PFSK-1 (cell line): ENCODE data around the gene SUN2.

ENCODE experiments used
- FOXP2 ChIP-seq: optimal IDR thresholded peaks from 2 replicates; pipeline ENCODE3; 2011; ENCODE audit warnings: borderline replicate concordance, control low read depth, inconsistent platforms; ENCODE audit not compliant: insufficient read depth; ENCODE audit errors: extremely low read length, extremely low read depth
- POLR2AphosphoS5 ChIP-seq: IDR thresholded peaks from 2 replicates; pipeline ENCODE4 v1.6.1; 2012; ENCODE audit warnings: low read depth, mild to moderate bottlenecking, control low read depth, low read length, moderate library complexity
- REST ChIP-seq, 2 experiments: IDR thresholded peaks; 2 replicates each; pipeline versions ENCODE4 v1.6.1 to v1.8.0; 2011 to 2012; ENCODE audit warnings: low read depth in 2 of 2, low read length in 2 of 2, control low read depth in 1 of 2, inconsistent platforms in 1 of 2, mild to moderate bottlenecking in 1 of 2, moderate library complexity in 1 of 2; ENCODE audit not compliant: insufficient read depth in 1 of 2

DNA sequence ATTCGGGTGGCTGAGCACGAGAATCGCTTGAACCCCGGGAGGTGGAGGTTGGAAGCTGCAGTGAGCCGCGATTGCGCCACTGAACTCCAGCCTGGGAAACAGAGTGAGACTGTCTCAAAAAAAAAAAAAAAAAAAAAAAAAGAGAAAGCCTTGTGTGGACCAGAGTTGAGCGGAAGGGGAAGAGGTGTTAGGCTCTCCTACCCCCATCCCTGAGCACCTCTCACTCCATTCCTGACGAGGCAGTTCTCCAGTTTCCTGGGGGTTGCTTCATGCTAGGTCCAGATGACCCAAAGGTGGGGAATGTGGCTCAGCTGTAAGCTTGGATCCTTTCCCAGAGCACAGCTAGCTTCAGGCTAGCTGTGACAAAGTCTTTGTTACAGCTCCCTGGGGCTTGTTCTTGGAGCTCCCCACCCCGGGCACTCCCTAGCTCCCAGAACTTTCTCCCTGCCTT, 46.9 kb upstream of the SUN2 start:
- no peak for TF ChIP-seq POLR2AphosphoS5
- no peak for TF ChIP-seq REST (IDR thresholded peaks at IDR 0.05; ENCODE audit: insufficient read depth in 1 of 2, low read depth in 2 of 2, low read length in 2 of 2)
- TF ChIP-seq FOXP2, result no peak
